22Rv1 (cell line): ENCODE data around the gene ESR2.

Experiments
- CTCF ChIP-seq: fragments of 450-650 bp; IDR thresholded peaks from 2 replicates; pipeline ENCODE4 v1.5.1; 2017; ENCODE audit warnings: mild to moderate bottlenecking
- ZFX ChIP-seq: fragments of 450-650 bp; IDR thresholded peaks from 2 replicates; pipeline ENCODE4 v1.6.1; 2017; ENCODE audit warnings: antibody characterized with exemption, borderline replicate concordance

GRCh38 chr14:64218344-64219240 is 75.6 kb downstream of the ESR2 start:
- TF ChIP-seq CTCF (no peak), ZFX (no peak)
